HepG2 (cell line): ENCODE measurements around the gene CALR. TPM values are rescaled to one million over a fixed set of nuclear protein-coding genes. Genes with fewer than 3 reads are reported as not detected.

Experiments used
- ASH2L ChIP-seq: fragments of 300-600, 200-600 bp; sonication (generic); IDR thresholded peaks from 2 replicates; pipeline ENCODE4 v1.7.0; 2017; ENCODE audit warnings: low read depth, mild to moderate bottlenecking, moderate library complexity, mixed read lengths, low read length; ENCODE audit not compliant: insufficient read length
- ATF3 ChIP-seq: sonication (generic); formaldehyde crosslinking; IDR thresholded peaks from 2 replicates; pipeline ENCODE4 v1.4.0; 2020; ENCODE audit warnings: missing genetic modification reagents
- ATF7-NPFF ChIP-seq: sonication (generic); formaldehyde crosslinking; IDR thresholded peaks from 2 replicates; pipeline ENCODE4 v1.8.1; 2023; ENCODE audit warnings: mild to moderate bottlenecking, low read depth, missing genetic modification reagents, moderate library complexity
- DNMT1 ChIP-seq: sonication (generic); formaldehyde crosslinking; IDR thresholded peaks from 2 replicates; pipeline ENCODE4 v1.5.1; 2020; ENCODE audit warnings: mild to moderate bottlenecking, missing genetic modification reagents
- ETS1 ChIP-seq: sonication (generic); formaldehyde crosslinking; IDR thresholded peaks from 2 replicates; pipeline ENCODE4 v1.4.0; 2020; ENCODE audit warnings: missing genetic modification reagents
- FLYWCH1 ChIP-seq: sonication (generic); formaldehyde crosslinking; IDR thresholded peaks from 2 replicates; pipeline ENCODE4 v1.8.1; 2023; ENCODE audit warnings: mild to moderate bottlenecking, missing genetic modification reagents
- KLF16 ChIP-seq, 2 experiments: sonication (generic) in 1 of 2; formaldehyde crosslinking in 1 of 2; IDR thresholded peaks; 2 replicates each; pipeline versions ENCODE4 v1.6.1 to v1.8.0; 2016 to 2023; ENCODE audit warnings: missing genetic modification reagents in 2 of 2, missing compliant biosample characterization in 1 of 2
- RCOR2 ChIP-seq: IDR thresholded peaks from 2 replicates; pipeline ENCODE4 v1.6.1; 2016; ENCODE audit warnings: missing biosample characterization, missing genetic modification reagents
- SMAD3 ChIP-seq: sonication (generic); formaldehyde crosslinking; IDR thresholded peaks from 2 replicates; pipeline ENCODE4 v1.4.0; 2020; ENCODE audit warnings: missing genetic modification reagents
- SNAPC4 ChIP-seq: sonication (generic); formaldehyde crosslinking; IDR thresholded peaks from 2 replicates; pipeline ENCODE4 v1.4.0; 2020; ENCODE audit warnings: mild to moderate bottlenecking, missing genetic modification reagents
- TCF12 ChIP-seq, 2 experiments: fragments of 450-650 bp in 1 of 2; sonication (generic) in 1 of 2; formaldehyde crosslinking in 1 of 2; IDR thresholded peaks; 2 replicates each; pipeline versions ENCODE4 v1.6.1 to v1.8.0; 2017 to 2022; ENCODE audit warnings: antibody characterized with exemption in 1 of 2, mild to moderate bottlenecking in 1 of 2, missing genetic modification reagents in 1 of 2, moderate library complexity in 1 of 2
- TCF7 ChIP-seq: sonication (generic); IDR thresholded peaks from 2 replicates; pipeline ENCODE4 v1.6.1; 2016; ENCODE audit warnings: antibody characterized with exemption, low read depth
- U2AF2 ChIP-seq: fragments of 200-400 bp; formaldehyde crosslinking; IDR thresholded peaks from 2 replicates; pipeline ENCODE4 v1.6.1; 2017; ENCODE audit warnings: low read depth, mild to moderate bottlenecking, low read length
- ZBTB34 ChIP-seq: sonication (generic); formaldehyde crosslinking; IDR thresholded peaks from 2 replicates; pipeline ENCODE4 v1.8.0; 2022; ENCODE audit warnings: mild to moderate bottlenecking, missing genetic modification reagents
- ZNF282 ChIP-seq: fragments of 450-650 bp; IDR thresholded peaks from 2 replicates; pipeline ENCODE4 v1.6.1; 2018; ENCODE audit not compliant: partially characterized antibody
- ZNF468 ChIP-seq: sonication (generic); formaldehyde crosslinking; IDR thresholded peaks from 2 replicates; pipeline ENCODE4 v1.8.0; 2022; ENCODE audit warnings: mild to moderate bottlenecking, moderate library complexity, missing genetic modification reagents
- ZNF570 ChIP-seq: sonication (generic); formaldehyde crosslinking; IDR thresholded peaks from 2 replicates; pipeline ENCODE4 v1.4.0; 2020; ENCODE audit warnings: mild to moderate bottlenecking, missing genetic modification reagents, borderline replicate concordance
- ZNF709 ChIP-seq: sonication (generic); formaldehyde crosslinking; IDR thresholded peaks from 2 replicates; pipeline ENCODE4 v1.5.0; 2020; ENCODE audit warnings: mild to moderate bottlenecking, missing genetic modification reagents
- ZNF720 ChIP-seq: sonication (generic); formaldehyde crosslinking; IDR thresholded peaks from 2 replicates; pipeline ENCODE4 v1.4.0; 2020; ENCODE audit warnings: missing genetic modification reagents
- polyA plus RNA-seq, 8 experiments: library from polyadenylated mRNA; depleted of rRNA in 3 of 8; stranded (reverse) in 7 of 8; unstranded in 1 of 8; fragments of >200 nt; fragmentation: Illumina TruSeq in 4 of 8; extraction: Trizol in 4 of 8; gene quantifications; 2 replicates each; pipeline versions ENCODE4 v1.2.1 to v1.2.3, GENCODE V29; 2011 to 2016; ENCODE audit warnings: low read depth in 4 of 8, missing spikeins in 1 of 8, mixed read lengths in 1 of 8; ENCODE audit not compliant: insufficient read depth in 1 of 8
- total RNA-seq, 5 experiments: library from RNA; depleted of rRNA; stranded (reverse); fragments of >200 nt; fragmentation: Illumina TruSeq; extraction: Trizol; gene quantifications; 2 replicates each; pipeline ENCODE4 v1.2.3, GENCODE V29; 2016; ENCODE audit warnings: low read depth in 1 of 5

The CALR gene
- total and polyA plus RNA-seq, 2 of the 13 experiments (the other 11 are each of a cell fraction or from before 2014, with no cell fraction given), result 898 to 934 TPM

- TF ChIP-seq SNAPC4 (CRISPR knock-in tag) (0 out of 2 replicates have a peak, but pooled peaks have one; percentile 77), ZNF282 (no peak), TCF7 (no peak), TCF12 (IDR thresholded peaks at IDR 0.05) (no peak), TCF12 (CRISPR knock-in tag; IDR thresholded peaks at IDR 0.05) (no peak), ZNF570 (CRISPR knock-in tag) (0 out of 2 replicates have a peak, but pooled peaks have one; percentile 65), ZNF468 (CRISPR knock-in tag) (no peak), SMAD3 (CRISPR knock-in tag) (no peak), ZNF720 (CRISPR knock-in tag) (no peak), ZBTB34 (CRISPR knock-in tag) (no peak), ASH2L (no peak), ATF7-NPFF (CRISPR knock-in tag) (no peak; the same call in none of the 2 replicates), ETS1 (no peak), ATF3 (CRISPR knock-in tag) (peak; percentile 20; the same call in 1 of the 2 replicates), RCOR2 (CRISPR knock-in tag) (peak; percentile 17; the same call in 1 of the 2 replicates), ZNF709 (CRISPR knock-in tag) (peak; percentile 22; the same call in 1 of the 2 replicates), DNMT1 (no peak), KLF16 (CRISPR knock-in tag; IDR thresholded peaks at IDR 0.05) (peak; percentile 73 to 81; a peak in 2 of 4 replicates), FLYWCH1 (CRISPR knock-in tag) (no peak), U2AF2 (no peak)
These were observed at the start of gene CALR (continued) for GRCh38 chr19:12937927-12938778.
